Activated T-cell treated with anti-CD3 and anti-CD28 coated beads, Interleukin-2, amount 50 U/mL, for 24 hours (primary cell): ENCODE measurements around the gene TMTC1.

Experiments used
- DNase-seq: peaks from one replicate; pipeline ENCODE4 v3.0.0-alpha.2; 2020
- H3K27ac Mint-ChIP-seq: 2 replicates; pipeline ENCODE4 v1.8.0; 2020; ENCODE audit warnings: mild to moderate bottlenecking, mixed read lengths
- H3K27me3 Mint-ChIP-seq: 2 replicates; pipeline ENCODE4 v1.8.0; 2020; ENCODE audit warnings: mixed read lengths
- H3K36me3 Mint-ChIP-seq: 2 replicates; pipeline ENCODE4 v1.8.0; 2020; ENCODE audit warnings: low read depth, mixed read lengths
- H3K4me1 Mint-ChIP-seq: 2 replicates; pipeline ENCODE4 v1.8.0; 2020; ENCODE audit warnings: low read depth, mixed read lengths
- H3K4me3 Mint-ChIP-seq: 2 replicates; pipeline ENCODE4 v1.8.0; 2020; ENCODE audit warnings: mild to moderate bottlenecking, moderate library complexity, mixed read lengths
- H3K9me3 Mint-ChIP-seq: 2 replicates; pipeline ENCODE4 v1.8.0; 2020; ENCODE audit warnings: mixed read lengths

TMTC1 gene

DNA sequence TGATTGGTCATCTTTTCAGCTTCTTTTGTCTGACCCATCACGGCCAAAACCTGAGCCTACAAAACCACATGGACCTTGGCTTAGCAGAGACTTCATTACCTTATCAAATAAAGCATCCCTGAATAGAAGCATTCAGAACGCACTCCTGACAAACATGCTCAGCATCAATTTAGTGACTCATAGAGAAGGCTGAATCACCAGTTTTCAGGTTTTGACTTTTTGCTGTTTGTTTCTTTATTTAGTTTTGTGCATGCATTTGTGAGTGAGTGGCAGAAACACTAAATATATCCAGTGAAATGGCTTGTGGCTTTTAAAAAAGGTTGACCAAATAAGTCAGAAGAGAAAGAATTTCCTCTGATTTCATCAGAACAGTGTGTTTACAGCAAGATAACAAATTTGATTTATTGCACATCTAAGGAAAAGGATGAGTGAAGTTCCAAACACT, 267.3 kb downstream of the TMTC1 start:
- no peak for DNase-seq
- H3K9me3 Mint-ChIP-seq: no peaks in the 10 kb centered on the region
- no peak overlapping the region for H3K27ac Mint-ChIP-seq
- H3K4me3 Mint-ChIP-seq: no peak overlapping the region
- H3K36me3 Mint-ChIP-seq: no peaks in the 10 kb centered on the region
- H3K4me1 Mint-ChIP-seq: no peaks in the 10 kb centered on the region
- H3K27me3 Mint-ChIP-seq: peaks cover 26% of the 10 kb centered on the region

DNA sequence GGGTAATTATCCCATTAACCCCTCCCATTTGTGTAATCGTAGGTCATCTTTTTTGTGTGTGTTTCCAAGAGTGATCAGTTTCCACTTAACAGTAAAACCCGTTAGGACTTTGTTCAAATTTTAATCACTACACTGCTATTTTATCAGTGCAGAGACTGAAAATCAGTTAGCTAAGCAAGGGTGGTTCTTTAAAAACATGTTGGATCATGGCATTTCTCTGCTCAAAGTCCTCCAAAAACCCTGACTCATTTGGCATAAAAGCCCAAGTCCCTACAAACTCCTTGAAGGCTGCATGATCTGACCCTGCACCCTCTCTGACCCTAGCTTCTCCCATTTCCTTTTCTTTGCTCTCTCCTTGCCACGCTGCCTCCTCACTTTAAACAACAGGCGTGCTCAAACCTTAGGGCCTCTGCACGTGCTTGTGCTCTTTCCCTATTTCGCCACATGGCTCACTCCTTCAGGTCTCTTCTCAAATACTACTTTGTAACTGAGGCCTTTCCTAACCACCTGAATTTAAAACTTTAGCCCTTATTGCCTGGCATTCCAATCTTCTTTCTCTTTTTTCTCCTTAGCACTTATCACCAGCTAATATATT, 273.1 kb downstream of the TMTC1 start:
- H3K27ac Mint-ChIP-seq: no peak overlapping the region
- H3K27me3 Mint-ChIP-seq: peaks cover 38% of the 10 kb centered on the region
- no peaks in the 10 kb centered on the region for H3K9me3 Mint-ChIP-seq
- no peak for DNase-seq
- H3K36me3 Mint-ChIP-seq: no peaks in the 10 kb centered on the region
- no peaks in the 10 kb centered on the region for H3K4me1 Mint-ChIP-seq
- no peak overlapping the region for H3K4me3 Mint-ChIP-seq

DNA sequence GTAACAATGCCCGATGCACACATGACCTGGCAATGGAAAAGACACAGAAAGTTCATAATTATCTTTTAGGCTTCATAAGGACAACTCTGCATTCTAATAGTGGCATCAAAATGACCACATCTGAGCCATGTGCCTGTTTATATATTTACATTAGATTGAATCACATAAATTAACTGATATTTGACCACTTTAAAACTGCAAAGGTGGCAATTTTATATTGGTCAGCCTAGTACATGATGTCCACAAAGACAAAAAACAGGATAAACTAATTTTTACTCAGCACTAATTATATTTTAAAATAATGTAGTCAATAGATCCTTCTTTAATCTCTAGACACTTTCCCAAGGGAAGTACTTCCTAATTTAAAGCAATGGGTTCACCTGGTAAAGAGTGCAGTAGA, 274.2 kb downstream of the TMTC1 start:
- H3K4me1 Mint-ChIP-seq: no peaks in the 10 kb centered on the region

DNA sequence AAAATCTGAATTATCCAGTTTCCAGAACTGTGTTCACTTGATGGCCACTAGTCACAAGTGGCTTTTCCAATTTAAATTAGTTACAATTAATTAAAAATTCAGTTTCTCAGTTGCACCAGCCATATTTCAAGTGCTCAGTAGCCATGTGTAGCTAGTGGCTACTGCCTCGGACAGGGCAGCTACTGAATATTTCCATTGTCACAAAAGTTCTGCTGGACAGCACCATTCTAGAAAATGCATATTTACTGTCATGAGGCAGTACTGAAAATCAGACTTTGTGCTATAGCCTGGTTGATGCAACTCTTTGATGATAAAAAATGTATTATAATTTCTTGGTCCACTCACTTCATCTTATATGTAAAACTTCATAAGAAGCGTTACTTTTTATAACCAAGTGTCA, 274.8 kb downstream of the TMTC1 start:
- H3K27ac Mint-ChIP-seq: no peak overlapping the region

More for the DNA sequence above, 274.2 kb downstream of the TMTC1 start:
- DNase-seq: no peak
- H3K9me3 Mint-ChIP-seq: no peaks in the 10 kb centered on the region
- peaks cover 27% of the 10 kb centered on the region for H3K27me3 Mint-ChIP-seq
- no peaks in the 10 kb centered on the region for H3K36me3 Mint-ChIP-seq
- H3K27ac Mint-ChIP-seq: no peak overlapping the region
- H3K4me3 Mint-ChIP-seq: no peak overlapping the region

DNA sequence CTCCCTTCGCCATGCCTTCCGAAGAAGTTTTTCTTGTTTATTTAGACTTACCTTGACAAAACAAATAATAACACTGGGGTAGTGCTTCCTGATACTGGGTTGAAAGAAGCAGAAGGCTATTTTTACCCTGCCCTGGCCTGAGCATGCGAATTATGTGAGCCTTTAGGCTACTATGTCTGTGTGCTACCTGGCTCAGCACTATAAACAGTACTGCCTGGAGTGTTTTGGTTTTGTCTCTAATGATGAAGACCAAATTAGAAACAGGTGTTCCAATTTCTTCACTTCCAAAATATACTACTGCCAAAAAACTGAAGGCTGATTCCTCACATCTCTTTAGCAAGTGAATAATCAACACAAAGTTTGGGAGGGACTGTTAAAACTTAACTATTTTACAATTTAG, 278.6 kb downstream of the TMTC1 start:
- Mint-ChIP-seq H3K27me3 (peaks cover 14% of the 10 kb centered on the region), H3K27ac (no peak overlapping the region), H3K4me3 (no peak overlapping the region), H3K9me3 (no peaks in the 10 kb centered on the region), H3K36me3 (no peaks in the 10 kb centered on the region), H3K4me1 (no peaks in the 10 kb centered on the region)
- DNase-seq: no peak

More for the DNA sequence above, 274.8 kb downstream of the TMTC1 start:
- Mint-ChIP-seq H3K27me3 (peaks cover 21% of the 10 kb centered on the region), H3K9me3 (no peaks in the 10 kb centered on the region), H3K4me3 (no peak overlapping the region), H3K36me3 (no peaks in the 10 kb centered on the region), H3K4me1 (no peaks in the 10 kb centered on the region)
- no peak for DNase-seq

DNA sequence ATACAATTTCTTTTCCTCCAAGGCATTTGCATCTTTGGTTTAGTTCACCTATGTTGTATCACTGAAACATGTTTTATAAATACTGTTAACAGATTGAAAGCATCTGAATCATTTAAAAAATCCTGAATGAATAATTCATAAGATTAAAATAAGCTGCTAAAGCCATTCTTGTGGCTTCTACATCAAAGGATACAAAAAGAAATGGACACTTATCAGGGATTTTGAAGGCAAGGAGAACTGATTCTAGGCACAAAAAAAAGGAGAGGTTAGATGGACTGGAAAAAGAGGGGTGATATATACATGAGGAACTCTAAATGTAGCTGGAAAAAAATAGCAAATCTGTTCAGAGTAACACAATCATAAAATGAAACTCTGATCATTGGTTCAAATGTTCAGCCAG, 280.5 kb downstream of the TMTC1 start:
- H3K36me3 Mint-ChIP-seq: no peaks in the 10 kb centered on the region
- no peak overlapping the region for H3K4me3 Mint-ChIP-seq
- H3K9me3 Mint-ChIP-seq: no peaks in the 10 kb centered on the region
- H3K27ac Mint-ChIP-seq: no peak overlapping the region
- H3K27me3 Mint-ChIP-seq: peaks cover 14% of the 10 kb centered on the region
- H3K4me1 Mint-ChIP-seq: no peaks in the 10 kb centered on the region
- DNase-seq: no peak

DNA sequence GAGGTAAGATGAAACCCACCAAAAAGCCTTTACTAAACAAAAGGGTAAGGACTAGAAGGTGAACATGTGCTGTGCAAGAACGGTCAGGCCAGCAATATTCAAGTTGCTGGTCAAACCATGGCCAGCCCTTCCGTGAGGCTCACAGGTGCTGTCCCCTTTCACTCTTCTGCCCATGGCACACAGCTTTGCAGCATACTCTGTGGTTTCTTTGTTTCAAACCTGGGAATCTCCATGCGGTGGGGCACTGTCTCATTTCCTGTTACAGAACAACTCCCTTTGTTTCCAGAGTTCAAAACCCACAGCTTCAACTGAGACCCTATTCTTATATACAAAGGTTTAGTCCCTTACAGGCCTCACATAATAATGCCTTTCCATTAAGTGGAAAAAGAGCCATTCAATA, 284.5 kb downstream of the TMTC1 start:
- H3K4me1 Mint-ChIP-seq: no peaks in the 10 kb centered on the region
- H3K36me3 Mint-ChIP-seq: no peaks in the 10 kb centered on the region
- H3K27me3 Mint-ChIP-seq: peaks cover 5% of the 10 kb centered on the region
- no peak overlapping the region for H3K4me3 Mint-ChIP-seq
- H3K27ac Mint-ChIP-seq: no peak overlapping the region
- no peaks in the 10 kb centered on the region for H3K9me3 Mint-ChIP-seq
- DNase-seq: no peak

DNA sequence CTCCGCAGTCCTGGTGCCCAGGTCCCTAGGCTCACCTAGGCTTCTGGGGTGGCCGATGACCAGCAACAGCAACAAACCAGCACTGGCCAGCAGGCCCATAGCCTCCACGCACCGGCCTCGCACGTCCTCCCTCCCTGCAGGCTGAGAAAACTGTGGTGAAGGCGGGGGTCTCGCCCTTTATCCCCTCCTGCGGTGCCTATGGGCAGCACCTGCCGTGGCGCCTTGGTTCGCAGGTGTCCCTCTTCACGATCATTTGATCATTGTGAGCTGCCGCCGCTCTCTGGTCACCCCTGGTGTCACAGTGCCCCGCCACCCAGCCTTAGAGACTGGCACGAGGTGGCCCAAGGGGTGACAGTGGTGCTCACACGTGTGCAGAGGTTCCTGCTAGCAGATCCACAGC, 286.2 kb downstream of the TMTC1 start, which contains the start of gene OVCH1:
OVCH1 (minus strand) TSS at position 99 of the 400 bp plus-strand sequence; CDS start at position 99, 0 bp downstream.
- Mint-ChIP-seq H3K9me3 (no peaks in the 10 kb centered on the region), H3K4me1 (no peaks in the 10 kb centered on the region), H3K27ac (no peak within 1 kb of the TSS), H3K4me3 (no peak within 1 kb of the TSS), H3K27me3 (peaks cover 5% of the 10 kb centered on the region), H3K36me3 (no peaks in the 10 kb centered on the region)
- DNase-seq: no peak

DNA sequence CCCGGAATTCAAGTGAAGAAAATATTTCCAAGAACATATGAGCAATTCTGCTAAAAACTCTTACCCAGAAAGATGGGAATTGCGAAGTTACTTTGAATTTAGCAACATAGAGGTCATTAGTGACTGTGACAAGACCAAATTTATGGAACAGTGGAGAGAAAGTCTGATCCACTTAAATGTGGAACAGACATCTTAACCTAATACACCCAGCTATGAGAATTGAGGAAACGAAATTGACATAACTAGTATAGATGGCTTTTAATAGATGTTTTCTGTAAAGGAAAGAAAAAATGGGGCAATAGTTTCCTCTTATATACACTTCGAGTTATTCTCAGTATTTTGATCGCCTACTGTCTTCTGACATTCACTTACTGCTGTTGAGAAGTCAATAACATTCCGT, 290.9 kb downstream of the TMTC1 start:
- H3K27me3 Mint-ChIP-seq: peaks cover 23% of the 10 kb centered on the region
- H3K36me3 Mint-ChIP-seq: no peaks in the 10 kb centered on the region
- no peak overlapping the region for H3K27ac Mint-ChIP-seq
- DNase-seq: no peak
- H3K4me3 Mint-ChIP-seq: no peak overlapping the region
- no peaks in the 10 kb centered on the region for H3K4me1 Mint-ChIP-seq
- no peaks in the 10 kb centered on the region for H3K9me3 Mint-ChIP-seq

DNA sequence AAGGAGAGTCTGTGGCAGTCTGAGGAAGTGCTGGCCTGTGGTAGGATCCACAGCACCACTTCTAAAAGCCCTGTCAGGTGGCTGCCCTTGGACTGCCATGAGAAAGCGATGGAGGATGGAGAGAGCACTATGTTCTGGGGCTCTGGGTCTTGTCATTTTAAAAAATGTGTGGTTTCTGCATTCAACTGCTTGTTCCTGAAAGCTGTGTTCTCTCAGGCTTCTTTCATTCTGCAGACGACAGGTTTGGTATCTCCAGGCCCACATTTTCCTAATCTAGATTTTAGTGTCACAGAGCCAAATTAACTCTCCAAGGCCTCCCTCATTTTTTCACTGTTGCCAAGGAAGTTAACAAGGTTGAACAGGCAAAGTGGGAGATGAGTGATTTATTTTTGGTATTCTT, 296.8 kb downstream of the TMTC1 start:
- no peak for DNase-seq
- Mint-ChIP-seq H3K9me3 (no peaks in the 10 kb centered on the region), H3K36me3 (no peaks in the 10 kb centered on the region), H3K4me3 (no peak overlapping the region), H3K27me3 (peaks cover 28% of the 10 kb centered on the region), H3K27ac (no peak overlapping the region), H3K4me1 (no peaks in the 10 kb centered on the region)

DNA sequence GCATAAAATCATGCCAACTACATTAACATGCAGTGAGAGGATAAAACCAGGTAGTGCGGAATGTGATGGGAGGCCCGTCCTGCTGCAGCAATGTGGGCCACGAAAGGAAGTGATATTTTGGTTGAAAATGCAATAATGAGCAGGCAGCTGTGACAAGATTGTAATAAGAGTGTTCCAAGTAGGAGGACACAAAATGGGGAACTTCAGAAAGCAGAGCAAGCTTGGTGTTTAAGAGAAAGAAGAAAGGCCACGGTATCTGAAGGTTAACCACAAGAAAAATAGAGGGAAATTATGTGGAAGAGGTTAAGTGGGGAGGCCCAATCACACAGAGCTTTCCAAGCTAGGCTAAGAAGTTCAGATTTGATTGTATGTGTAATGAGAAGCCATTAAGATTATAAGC, 320.5 kb downstream of the TMTC1 start:
- Mint-ChIP-seq H3K36me3 (no peaks in the 10 kb centered on the region), H3K4me3 (no peak overlapping the region), H3K27ac (no peak overlapping the region), H3K4me1 (no peaks in the 10 kb centered on the region), H3K9me3 (no peaks in the 10 kb centered on the region), H3K27me3 (peaks cover 5% of the 10 kb centered on the region)
- DNase-seq: no peak

DNA sequence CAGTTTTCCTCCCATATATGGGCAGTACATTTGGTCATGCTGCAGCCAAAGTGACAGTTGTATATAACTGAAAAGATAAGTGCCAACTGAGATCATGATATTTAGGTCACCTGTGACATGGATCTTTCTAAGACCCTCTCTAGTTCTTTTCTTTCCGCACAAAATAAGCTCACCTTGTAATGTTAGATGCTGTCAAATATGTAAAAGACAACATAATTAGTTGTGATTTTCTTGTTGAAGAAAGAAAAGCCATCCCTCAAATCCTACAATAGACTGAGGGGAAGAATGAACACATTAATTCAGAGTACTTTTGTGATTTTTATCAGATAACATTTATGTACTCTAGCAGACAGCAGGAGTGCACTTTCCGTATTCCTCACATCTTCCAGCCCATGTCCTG, 323.7 kb downstream of the TMTC1 start:
- no peak for DNase-seq
- Mint-ChIP-seq H3K4me3 (no peak overlapping the region), H3K36me3 (no peaks in the 10 kb centered on the region), H3K9me3 (no peaks in the 10 kb centered on the region), H3K27me3 (peaks cover 11% of the 10 kb centered on the region), H3K27ac (no peak overlapping the region), H3K4me1 (no peaks in the 10 kb centered on the region)

DNA sequence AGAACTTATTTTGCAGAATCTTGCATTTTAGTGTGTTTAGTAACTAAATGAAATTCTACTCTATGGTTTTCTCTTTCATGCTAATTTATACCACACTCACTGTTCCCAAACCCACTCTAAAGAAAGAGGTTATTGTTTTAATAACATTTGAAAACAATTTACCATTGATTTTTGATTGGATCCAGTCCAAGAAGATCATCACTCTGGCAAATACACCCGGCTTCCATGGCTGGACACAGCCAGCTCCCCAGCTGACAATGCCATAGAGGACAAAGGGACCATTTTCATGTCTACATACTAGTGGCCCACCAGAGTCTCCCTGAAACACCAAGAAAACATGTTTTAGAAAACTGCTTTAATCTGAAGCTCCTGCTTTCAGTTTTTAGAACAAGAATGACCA, 328.7 kb downstream of the TMTC1 start:
- H3K9me3 Mint-ChIP-seq: no peaks in the 10 kb centered on the region
- H3K36me3 Mint-ChIP-seq: no peaks in the 10 kb centered on the region
- no peak for DNase-seq
- H3K27ac Mint-ChIP-seq: no peak overlapping the region
- H3K4me1 Mint-ChIP-seq: no peaks in the 10 kb centered on the region
- H3K4me3 Mint-ChIP-seq: no peak overlapping the region
- peaks cover 25% of the 10 kb centered on the region for H3K27me3 Mint-ChIP-seq

DNA sequence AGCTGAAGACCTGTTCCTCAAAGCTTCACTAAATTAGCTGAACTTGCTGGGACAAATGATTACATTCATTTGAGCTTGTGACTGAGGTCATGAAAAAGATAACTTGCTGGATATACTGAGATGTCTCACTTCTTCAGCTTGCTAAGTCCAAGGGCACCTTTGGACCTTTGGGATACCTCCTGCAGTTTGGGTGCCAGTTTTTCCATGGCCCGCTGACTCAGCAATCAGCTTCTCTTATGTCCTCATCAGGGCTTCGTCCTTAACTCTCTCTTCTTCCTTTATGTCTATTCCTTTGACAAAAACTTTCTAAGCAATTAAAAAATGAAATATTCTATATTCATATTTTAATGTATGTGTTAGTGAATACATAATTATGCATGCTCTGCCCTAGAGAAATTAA, 331.9 kb downstream of the TMTC1 start:
- H3K4me1 Mint-ChIP-seq: no peaks in the 10 kb centered on the region
- H3K27me3 Mint-ChIP-seq: peaks cover 36% of the 10 kb centered on the region
- no peaks in the 10 kb centered on the region for H3K36me3 Mint-ChIP-seq
- H3K9me3 Mint-ChIP-seq: no peaks in the 10 kb centered on the region
- no peak overlapping the region for H3K4me3 Mint-ChIP-seq
- no peak for DNase-seq
- H3K27ac Mint-ChIP-seq: no peak overlapping the region
